Tibial nerve (tissue), 4 donors: ENCODE measurements around the gene MLLT1.

Source experiments
- EP300 ChIP-seq, 2 donors: sonication (generic); formaldehyde crosslinking; IDR thresholded peaks; one replicate each; pipeline ENCODE4 v1.6.1; 2017; ENCODE audit warnings: antibody characterized with exemption in 2 of 2, mild to moderate bottlenecking in 1 of 2
- POLR2A ChIP-seq, 2 donors: fragments of 450-650 bp; IDR thresholded peaks; one replicate each; pipeline ENCODE4 v1.6.1; 2017; ENCODE audit warnings: antibody characterized with exemption in 2 of 2, mild to moderate bottlenecking in 2 of 2, moderate library complexity in 2 of 2
- TF ChIP-seq, protein P1 (sequence below), 5 experiments: fragments of 200-600 bp in 3 of 5; fragments of 450-650 bp in 2 of 5; sonication (generic) in 3 of 5; IDR thresholded peaks; one replicate each; pipeline ENCODE4 v1.5.1; 2016 to 2019; ENCODE audit warnings: antibody characterized with exemption in 5 of 5, mild to moderate bottlenecking in 3 of 5, moderate library complexity in 2 of 5

DNA sequence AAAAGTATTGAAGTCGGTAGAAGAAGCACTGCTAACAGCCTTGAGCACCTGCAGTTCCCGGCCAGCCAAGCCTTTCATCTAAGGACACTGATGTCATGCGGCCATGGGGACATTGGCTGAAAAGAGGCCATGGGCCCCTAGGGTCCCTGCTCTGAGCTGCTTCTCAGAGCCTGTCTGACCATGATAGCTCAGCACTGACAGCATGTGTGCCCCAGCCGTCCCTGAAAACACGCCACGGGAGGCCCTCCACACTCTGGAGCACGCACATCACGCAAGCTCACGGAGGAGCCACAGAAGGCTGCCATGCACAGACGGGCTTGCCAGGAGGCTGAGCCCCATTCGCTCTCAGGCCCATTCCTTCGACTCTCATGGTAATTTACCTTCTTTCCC lies 51.8 kb downstream of the MLLT1 start:
- no peak for TF ChIP-seq POLR2A (IDR thresholded peaks at IDR 0.05)
- TF ChIP-seq EP300 (IDR thresholded peaks at IDR 0.05) = no peak
- TF ChIP-seq, protein P1, sequence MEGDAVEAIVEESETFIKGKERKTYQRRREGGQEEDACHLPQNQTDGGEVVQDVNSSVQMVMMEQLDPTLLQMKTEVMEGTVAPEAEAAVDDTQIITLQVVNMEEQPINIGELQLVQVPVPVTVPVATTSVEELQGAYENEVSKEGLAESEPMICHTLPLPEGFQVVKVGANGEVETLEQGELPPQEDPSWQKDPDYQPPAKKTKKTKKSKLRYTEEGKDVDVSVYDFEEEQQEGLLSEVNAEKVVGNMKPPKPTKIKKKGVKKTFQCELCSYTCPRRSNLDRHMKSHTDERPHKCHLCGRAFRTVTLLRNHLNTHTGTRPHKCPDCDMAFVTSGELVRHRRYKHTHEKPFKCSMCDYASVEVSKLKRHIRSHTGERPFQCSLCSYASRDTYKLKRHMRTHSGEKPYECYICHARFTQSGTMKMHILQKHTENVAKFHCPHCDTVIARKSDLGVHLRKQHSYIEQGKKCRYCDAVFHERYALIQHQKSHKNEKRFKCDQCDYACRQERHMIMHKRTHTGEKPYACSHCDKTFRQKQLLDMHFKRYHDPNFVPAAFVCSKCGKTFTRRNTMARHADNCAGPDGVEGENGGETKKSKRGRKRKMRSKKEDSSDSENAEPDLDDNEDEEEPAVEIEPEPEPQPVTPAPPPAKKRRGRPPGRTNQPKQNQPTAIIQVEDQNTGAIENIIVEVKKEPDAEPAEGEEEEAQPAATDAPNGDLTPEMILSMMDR (IDR thresholded peaks at IDR 0.05) = no peak
